ENCODE results near the gene REV3L. TPM values are rescaled to one million over a fixed set of nuclear protein-coding genes. Genes with fewer than 3 reads are reported as not detected.
"Not testable (repeated sequence)": the region's sequence is repeated elsewhere in the genome, so short reads cannot be mapped to it uniquely, and the experiment has no call there.

The REV3L gene
- total RNA-seq, 1 experiment from 2014 or later, result 17.2 TPM

DNA sequence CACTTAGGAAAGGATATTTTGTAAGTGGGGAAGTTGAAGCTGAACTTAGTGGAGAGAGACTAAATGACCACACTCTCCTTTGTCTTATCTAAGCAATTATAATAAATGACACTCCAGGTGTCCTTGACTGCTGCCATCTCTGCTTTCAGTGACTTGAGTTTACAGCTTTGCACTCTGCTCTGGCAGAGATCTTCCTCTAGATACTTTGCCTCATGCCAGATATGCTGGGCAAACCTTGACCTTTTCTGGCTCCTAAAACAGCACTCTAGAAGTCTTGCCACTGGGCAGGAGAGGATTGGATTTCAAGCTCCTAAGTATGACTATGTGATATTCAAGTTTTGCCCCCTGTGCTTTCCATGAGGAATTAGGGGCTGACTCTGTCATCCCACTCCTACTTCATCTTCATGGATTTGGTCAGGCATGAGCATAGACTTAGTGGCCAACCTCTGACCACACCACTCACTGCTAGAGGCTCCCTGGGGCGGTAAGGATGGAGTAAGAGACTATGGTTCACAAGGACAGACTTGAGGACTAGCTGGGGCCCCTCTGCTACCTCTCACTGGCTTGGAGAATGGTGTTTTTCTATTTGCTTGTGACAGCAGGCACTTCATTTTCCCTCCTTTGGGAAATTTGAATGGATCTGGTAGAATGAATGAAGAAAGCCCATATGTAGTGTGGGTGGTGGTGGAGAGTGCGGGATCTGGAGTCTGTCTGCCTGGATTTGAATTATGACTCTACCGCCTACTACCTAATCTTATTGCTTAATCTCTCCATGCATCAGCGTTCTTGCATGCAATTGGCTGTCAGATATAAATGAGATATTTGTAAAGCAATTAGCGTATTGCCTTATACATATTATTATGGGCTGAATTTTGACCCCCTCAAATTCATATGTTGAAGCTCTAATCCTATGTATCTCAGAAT is 191.4 kb downstream of the REV3L start:
- H3K9me3 Mint-ChIP-seq (ENCODE audit: low read depth, unreplicated experiment), result no peaks in the 10 kb centered on the region
- no peaks in the 10 kb centered on the region for H3K27me3 Mint-ChIP-seq (ENCODE audit: unreplicated experiment)
- DNase-seq, result no peak
- H3K36me3 Mint-ChIP-seq (ENCODE audit: insufficient read depth, unreplicated experiment), result peaks cover 19% of the 10 kb centered on the region
- TF ChIP-seq, protein P1, sequence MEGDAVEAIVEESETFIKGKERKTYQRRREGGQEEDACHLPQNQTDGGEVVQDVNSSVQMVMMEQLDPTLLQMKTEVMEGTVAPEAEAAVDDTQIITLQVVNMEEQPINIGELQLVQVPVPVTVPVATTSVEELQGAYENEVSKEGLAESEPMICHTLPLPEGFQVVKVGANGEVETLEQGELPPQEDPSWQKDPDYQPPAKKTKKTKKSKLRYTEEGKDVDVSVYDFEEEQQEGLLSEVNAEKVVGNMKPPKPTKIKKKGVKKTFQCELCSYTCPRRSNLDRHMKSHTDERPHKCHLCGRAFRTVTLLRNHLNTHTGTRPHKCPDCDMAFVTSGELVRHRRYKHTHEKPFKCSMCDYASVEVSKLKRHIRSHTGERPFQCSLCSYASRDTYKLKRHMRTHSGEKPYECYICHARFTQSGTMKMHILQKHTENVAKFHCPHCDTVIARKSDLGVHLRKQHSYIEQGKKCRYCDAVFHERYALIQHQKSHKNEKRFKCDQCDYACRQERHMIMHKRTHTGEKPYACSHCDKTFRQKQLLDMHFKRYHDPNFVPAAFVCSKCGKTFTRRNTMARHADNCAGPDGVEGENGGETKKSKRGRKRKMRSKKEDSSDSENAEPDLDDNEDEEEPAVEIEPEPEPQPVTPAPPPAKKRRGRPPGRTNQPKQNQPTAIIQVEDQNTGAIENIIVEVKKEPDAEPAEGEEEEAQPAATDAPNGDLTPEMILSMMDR (IDR thresholded peaks at IDR 0.05; ENCODE audit: unreplicated experiment), result no peak
- intact Hi-C loops (cut with micrococcal nuclease; ENCODE audit: unreplicated experiment), result no loop called here
- no peak overlapping the region for H3K27ac Mint-ChIP-seq (ENCODE audit: unreplicated experiment)
- no peaks in the 10 kb centered on the region for H3K4me1 Mint-ChIP-seq (ENCODE audit: low read depth, unreplicated experiment)
- no peak overlapping the region for H3K4me3 Mint-ChIP-seq (ENCODE audit: low read depth, unreplicated experiment)
- BruUV-seq (replicated peaks), result no TSS peak
- CTCF ChIA-PET, result no interaction called here

DNA sequence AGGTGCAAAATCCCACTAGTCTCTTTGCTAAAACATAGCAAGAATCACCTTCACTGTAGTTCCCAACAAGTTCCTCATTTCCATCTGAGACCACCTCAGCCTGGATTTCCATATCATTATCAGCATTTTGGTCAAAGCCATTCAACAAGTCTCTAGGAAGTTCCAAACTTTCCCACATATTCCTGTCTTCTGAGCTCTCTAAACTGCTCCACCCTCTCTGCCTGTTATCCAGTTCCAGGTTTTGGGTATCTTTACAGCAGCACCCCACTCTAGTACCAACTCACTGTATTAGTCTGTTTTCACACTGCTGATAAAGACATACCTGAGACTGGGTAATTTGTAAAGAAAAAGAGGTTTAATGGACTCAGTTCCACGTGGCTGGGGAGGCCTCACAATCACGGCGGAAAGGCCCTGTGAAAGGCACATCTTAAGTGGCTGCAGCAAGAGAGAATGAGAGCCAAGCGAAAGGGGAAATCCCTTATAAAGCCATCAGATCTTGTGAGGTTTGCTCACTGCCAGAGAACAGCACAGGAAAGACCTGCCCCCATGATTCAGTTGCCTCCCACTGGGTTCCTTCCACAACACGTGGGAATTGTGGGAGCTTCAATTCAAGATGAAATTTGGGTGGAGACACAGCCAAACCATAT is 192.2 kb downstream of the REV3L start:
- peaks cover 17% of the 10 kb centered on the region for H3K36me3 Mint-ChIP-seq (ENCODE audit: insufficient read depth, unreplicated experiment)
- H3K4me1 Mint-ChIP-seq (ENCODE audit: low read depth, unreplicated experiment); H3K4me3 Mint-ChIP-seq (ENCODE audit: low read depth, unreplicated experiment); H3K27ac Mint-ChIP-seq (ENCODE audit: unreplicated experiment); intact Hi-C loops (cut with micrococcal nuclease; ENCODE audit: unreplicated experiment); DNase-seq; BruUV-seq (replicated peaks); H3K9me3 Mint-ChIP-seq (ENCODE audit: low read depth, unreplicated experiment); H3K27me3 Mint-ChIP-seq (ENCODE audit: unreplicated experiment); CTCF ChIA-PET: not testable (repeated sequence)

DNA sequence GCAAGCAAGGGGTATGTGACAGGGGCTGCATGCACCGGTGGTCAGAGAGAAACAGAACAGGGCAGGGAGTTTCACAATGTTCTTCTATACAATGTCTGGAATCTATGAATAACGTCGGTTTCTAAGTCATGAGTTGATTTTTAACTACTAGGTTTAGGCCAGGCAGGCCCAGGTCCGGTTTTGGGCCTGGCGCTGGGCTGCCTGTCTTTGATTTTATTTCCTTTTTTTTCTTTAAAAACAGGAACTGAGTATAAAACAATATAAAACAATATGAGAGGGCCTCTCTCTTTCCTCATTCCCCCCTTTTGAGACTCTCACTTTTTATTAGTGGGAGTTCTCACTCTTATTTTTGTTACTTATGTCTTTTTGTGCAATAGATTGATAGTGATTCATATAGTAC is 198.7 kb downstream of the REV3L start:
- H3K4me1 Mint-ChIP-seq (ENCODE audit: low read depth, unreplicated experiment); BruUV-seq (replicated peaks); H3K27me3 Mint-ChIP-seq (ENCODE audit: unreplicated experiment); intact Hi-C loops (cut with micrococcal nuclease; ENCODE audit: unreplicated experiment); H3K27ac Mint-ChIP-seq (ENCODE audit: unreplicated experiment); H3K4me3 Mint-ChIP-seq (ENCODE audit: low read depth, unreplicated experiment); H3K9me3 Mint-ChIP-seq (ENCODE audit: low read depth, unreplicated experiment); CTCF ChIA-PET; DNase-seq: not testable (repeated sequence)
- H3K36me3 Mint-ChIP-seq (ENCODE audit: insufficient read depth, unreplicated experiment), result peaks cover 22% of the 10 kb centered on the region

DNA sequence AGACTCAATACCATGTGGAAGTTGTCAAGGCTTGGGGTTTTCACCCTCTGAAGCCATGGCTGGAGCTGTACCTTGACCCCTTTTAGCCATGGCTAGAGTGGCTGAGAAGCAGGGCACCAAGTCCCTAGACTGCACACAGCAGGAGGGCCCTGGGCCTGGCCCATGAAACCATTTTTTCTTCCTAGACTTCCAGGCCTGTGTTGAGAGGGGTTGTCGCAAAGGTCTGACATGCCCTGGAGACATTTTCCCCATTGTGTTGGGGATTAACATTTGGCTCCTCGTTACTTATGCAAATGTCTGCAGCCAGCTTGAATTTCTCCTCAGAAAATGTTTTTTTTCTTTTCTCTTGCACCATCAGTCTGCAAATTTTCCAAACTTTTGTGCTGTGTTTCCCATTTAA is 199.3 kb downstream of the REV3L start:
- no peak overlapping the region for H3K4me3 Mint-ChIP-seq (ENCODE audit: low read depth, unreplicated experiment)
- H3K27me3 Mint-ChIP-seq (ENCODE audit: unreplicated experiment), result no peaks in the 10 kb centered on the region
- no peak for DNase-seq
- intact Hi-C loops (cut with micrococcal nuclease; ENCODE audit: unreplicated experiment), result no loop called here
- no peaks in the 10 kb centered on the region for H3K9me3 Mint-ChIP-seq (ENCODE audit: low read depth, unreplicated experiment)
- no peak overlapping the region for H3K27ac Mint-ChIP-seq (ENCODE audit: unreplicated experiment)
- BruUV-seq (replicated peaks), result no TSS peak
- TF ChIP-seq, protein P1 (IDR thresholded peaks at IDR 0.05; ENCODE audit: unreplicated experiment), result no peak
- peaks cover 25% of the 10 kb centered on the region for H3K36me3 Mint-ChIP-seq (ENCODE audit: insufficient read depth, unreplicated experiment)
- CTCF ChIA-PET, result no interaction called here
- H3K4me1 Mint-ChIP-seq (ENCODE audit: low read depth, unreplicated experiment), result no peaks in the 10 kb centered on the region

DNA sequence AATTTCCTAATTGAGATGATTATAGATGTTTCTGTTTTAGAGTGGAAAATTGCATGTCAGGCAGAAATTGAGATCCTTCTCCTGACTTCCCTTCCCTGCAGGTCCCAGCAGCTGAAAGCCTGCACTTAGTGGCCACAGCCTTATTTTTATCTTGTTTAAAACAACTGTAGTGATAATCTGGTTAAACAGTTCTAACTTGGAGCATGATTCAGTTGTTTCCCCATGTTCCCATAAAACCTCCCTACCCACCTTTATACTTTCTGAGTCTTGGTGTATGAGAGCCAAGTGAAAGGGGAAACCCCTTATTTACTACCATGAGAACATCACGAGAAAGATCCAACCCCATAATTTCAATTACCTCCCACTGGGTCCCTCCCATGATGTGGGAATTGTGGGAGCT is 200.5 kb downstream of the REV3L start:
- no peak for DNase-seq
- no peaks in the 10 kb centered on the region for H3K4me1 Mint-ChIP-seq (ENCODE audit: low read depth, unreplicated experiment)
- no peaks in the 10 kb centered on the region for H3K27me3 Mint-ChIP-seq (ENCODE audit: unreplicated experiment)
- intact Hi-C loops (cut with micrococcal nuclease; ENCODE audit: unreplicated experiment), result no loop called here
- no TSS peak for BruUV-seq (replicated peaks)
- CTCF ChIA-PET, result interaction anchor here (0.7 kb wide), 1 partner anchor 54 kb away, joined by 4 read pairs; no protein-coding TSS in a partner anchor
- TF ChIP-seq, protein P1 (IDR thresholded peaks at IDR 0.05; ENCODE audit: unreplicated experiment), result no peak
- H3K9me3 Mint-ChIP-seq (ENCODE audit: low read depth, unreplicated experiment), result no peaks in the 10 kb centered on the region
- H3K27ac Mint-ChIP-seq (ENCODE audit: unreplicated experiment), result no peak overlapping the region
- no peak overlapping the region for H3K4me3 Mint-ChIP-seq (ENCODE audit: low read depth, unreplicated experiment)
- H3K36me3 Mint-ChIP-seq (ENCODE audit: insufficient read depth, unreplicated experiment), result peaks cover 32% of the 10 kb centered on the region
